Measurements from ENCODE around the gene HEBP2.

HEBP2 gene

GRCh38 chr6:138397128-138398122 lies 6.6 kb upstream of the HEBP2 start:
- DNase-seq (ENCODE audit: low read depth in 2 of 2), result no peak

DNA sequence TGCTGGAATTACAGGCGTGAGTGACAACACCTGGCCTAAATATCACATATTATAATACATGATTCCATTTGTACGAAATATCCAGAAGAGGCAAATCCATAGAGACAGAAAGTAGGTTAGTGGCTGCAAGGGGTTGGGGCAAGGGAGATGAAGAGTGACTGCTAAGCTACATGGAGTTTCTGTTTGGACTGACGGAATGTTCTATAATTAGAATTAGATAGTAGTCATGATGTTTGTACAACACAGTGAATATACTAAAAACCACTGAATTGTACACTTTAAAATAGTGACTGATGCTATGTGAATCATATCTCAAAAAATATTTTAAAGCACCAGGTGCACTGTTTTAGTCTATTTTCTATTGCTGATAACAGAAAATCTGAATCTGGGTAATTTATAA lies 3.7 kb upstream of the HEBP2 start:
- DNase-seq (ENCODE audit: low read depth in 2 of 2), result no peak

GRCh38 chr6:138401960-138402837 lies 1.8 kb upstream of the HEBP2 start:
- DNase-seq (ENCODE audit: low read depth in 2 of 2), result no peak

DNA sequence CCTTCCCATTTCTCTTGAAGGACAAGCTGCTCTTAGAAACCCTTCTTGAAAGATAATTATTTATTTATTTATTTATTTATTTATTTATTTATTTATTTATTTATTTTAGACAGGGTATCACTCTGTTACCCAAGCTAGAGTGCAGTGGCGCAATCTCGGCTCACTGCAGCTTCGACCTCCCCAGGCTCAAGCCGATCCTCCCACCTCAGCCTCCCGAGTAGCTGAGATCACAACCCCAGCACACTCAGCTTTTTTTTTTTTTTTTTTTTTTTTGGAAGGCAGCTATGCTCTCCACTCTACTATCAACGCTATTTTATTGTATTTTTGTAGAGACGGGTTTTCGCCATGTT lies 1.2 kb upstream of the HEBP2 start:
- no peak for DNase-seq (ENCODE audit: low read depth in 2 of 2)

DNA sequence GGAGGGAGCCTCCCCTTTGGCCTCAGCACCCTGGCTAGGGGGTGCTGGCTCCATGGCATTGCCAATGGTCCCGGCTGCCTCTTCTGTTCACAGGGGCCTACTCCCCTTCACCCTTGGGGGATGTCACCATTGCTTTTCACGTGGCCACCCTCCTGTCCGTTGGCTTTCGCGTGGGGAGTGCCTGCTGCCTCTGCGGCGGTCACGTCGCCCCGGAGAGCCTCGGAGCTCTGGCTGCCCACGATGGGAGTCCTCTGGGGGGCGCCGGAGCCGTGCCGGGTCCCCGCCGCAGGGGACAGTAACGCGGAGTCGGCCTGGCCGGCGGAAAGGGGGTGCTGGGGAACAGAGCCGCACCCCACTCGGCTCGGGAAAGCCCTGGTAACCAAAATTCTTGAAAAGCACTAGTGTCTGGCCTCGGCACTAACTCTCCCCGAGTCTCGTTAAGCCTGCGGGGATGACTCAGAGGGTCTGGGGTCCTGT lies 661 bp upstream of the HEBP2 start:
- peak in 1 of 2 donors; percentile 10 for DNase-seq (ENCODE audit: low read depth in 2 of 2)

- DNase-seq (ENCODE audit: low read depth in 2 of 2), result peak in 1 of 2 donors; percentile 12
Measured at GRCh38 chr6:138404666-138405337, 779 bp downstream of the HEBP2 start.

DNA sequence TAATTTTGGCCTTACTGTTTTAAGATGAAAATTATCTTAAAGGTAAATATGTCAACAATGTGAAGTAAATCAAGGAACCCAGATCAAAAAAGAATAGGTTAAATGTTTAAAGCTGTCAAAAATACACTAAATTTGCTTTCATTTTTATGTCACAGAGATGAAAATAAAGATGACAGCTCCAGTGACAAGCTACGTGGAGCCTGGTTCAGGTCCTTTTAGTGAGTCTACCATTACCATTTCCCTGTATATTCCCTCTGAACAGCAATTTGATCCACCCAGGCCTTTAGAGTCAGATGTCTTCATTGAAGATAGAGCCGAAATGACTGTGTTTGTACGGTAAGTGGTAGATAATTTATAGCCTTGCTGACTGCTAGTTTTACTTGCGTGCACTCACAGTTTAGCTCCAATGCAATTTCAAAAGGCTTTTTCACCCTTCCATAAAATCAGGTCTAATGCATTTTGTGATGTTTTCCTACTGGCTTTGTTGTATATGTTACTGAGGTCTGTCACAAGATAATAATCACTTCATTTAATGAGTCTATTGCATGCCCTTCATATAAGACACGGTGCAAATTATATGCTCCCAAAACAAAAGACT lies 1.9 kb downstream of the HEBP2 start:
- DNase-seq (ENCODE audit: low read depth in 2 of 2), result no peak

DNA sequence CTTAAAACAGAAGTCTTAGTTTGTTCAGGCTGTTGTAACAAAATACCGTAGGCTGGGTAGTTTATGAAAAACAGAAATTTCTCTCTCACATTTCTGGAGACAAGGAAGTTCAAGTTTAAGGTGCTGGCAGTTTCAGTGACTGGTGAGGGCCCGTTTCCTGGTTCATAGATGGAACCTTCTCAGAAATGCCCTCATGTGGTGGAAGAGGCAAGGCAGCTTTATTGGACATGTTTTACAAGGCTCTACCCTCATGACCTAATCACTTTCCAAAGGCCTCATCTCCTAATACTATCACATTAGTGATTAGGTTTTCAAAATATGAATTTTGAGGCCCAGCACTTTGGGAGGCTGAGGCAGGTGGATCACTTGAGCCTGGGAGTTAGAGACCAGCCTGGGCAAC lies 2.4 kb downstream of the HEBP2 start:
- DNase-seq (ENCODE audit: low read depth in 2 of 2), result no peak

DNA sequence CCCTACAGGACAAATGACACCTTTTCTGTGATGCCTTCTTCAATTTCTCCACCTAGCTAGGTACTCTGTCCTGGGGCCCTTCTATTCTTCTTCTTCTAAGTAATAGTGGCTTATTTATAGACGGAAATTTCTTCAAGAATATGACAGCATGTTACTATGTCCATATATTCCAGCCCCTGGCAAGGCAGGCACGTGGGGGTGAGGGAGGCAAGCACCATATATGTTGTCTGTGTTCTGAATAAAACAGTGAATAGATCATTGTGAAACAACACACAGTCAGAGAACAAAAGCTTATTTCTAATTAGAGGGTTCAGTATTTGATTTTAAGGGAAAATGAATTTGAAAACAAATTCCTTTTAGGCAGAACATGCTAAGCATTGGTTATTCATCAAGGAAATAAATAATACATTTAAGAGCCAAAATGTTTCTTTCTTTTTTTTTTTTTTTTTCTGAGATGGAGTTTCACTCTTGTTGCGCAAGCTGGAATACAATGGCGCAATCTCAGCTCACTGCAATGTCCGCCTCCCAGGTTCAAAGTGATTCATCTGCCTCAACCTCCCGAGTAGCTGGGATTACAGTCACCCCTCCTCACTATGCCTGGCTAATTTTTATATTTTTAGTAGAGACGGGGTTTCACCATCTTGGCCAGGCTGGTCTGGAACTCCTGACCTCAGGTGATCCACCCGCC lies 6.2 kb downstream of the HEBP2 start:
- no peak for DNase-seq (ENCODE audit: low read depth in 2 of 2)

DNA sequence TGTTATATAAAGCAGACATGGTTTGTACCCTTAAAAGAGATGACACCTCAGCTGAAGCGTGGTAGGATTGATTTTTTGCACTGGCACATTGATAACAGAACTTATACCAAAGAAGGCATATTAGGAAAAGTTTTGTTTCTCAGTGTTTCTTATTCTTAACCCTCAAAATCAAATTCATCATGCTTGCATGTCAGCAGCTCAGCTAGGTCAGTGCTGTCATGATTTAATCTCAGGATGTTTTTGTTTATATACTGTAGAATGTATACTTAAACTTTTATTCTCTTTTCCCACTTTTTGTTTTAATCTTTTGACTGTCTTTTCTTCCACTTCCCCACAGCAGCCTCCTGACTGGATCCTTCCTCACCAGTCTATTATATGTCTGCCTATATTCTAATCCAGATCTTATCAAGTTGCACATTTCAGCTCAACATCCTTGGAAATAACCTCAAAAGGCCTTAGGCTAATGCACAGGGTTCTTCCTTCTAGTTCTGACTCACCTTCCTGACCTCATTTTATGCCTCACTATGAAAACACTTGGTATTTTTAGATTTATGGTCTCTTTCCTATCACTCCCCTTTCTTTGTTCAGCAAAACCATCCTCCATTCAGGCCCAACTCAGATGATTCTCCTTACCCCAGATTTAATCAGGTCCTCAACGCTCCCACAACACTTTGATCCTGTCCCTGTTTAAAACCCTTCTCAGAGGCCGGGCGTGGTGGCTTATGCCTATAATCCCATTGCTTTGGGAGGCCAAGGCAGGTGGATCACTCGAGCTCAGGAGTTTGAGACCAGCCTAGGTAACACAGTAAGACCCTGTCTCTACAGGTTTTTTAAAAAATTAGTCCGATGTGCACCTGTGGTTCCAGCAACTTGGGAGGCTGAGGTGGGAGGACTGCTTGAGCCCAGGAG lies 7.2 kb downstream of the HEBP2 start:
- DNase-seq (ENCODE audit: low read depth in 2 of 2), result no peak

- DNase-seq (ENCODE audit: low read depth in 2 of 2), result no peak
Measured at GRCh38 chr6:138415125-138415524, 11.1 kb downstream of the HEBP2 start.

DNA sequence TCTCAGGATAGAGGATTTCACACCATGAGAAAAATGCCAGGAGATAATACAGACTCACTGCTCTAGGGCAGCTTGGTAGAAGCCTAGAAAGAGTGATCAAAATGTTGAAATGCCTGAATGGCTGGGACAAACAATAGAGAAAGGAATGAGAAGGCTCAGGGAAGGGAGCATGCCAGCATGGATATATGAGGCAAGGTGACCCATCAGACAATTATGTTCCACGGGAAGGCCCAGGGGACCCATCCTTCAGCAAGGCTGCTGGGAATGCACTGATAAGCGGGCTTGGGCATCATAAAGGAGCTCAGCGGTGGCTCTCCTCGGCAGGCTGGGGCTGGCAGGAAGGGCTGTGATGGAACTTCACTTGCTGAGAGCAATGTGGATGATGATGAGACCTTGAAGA lies 12.2 kb downstream of the HEBP2 start:
- no peak for DNase-seq (ENCODE audit: low read depth in 2 of 2)

DNA sequence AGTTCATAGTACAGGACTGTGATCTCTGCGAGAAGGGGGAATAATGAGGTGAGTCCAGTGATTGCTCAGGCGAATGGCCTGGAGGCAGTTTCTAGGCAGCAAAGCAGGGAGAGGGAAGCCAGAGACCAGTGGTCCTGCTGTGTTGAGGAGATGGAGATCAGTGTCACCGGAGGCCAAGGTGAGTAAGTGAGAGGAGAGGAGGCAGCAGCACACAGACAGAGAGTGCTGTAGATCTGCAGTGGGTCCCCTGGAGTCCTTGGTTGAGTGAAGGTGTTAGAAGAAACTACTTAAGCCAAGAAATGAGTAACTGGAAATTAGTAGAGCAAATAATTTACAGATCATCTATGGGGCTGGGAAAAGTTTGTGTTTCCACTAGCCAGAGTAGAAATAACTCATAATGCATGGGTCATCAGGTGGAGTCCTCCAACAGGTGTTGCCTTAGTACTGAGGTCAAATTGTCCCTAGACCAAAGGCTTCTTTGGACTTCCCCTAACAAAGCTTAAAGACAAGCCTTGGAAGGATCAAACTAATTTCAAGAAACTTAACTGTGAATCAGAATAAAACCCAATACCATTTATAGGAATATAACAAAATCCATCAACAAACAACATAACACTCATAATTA lies 13.6 kb downstream of the HEBP2 start:
- no peak for DNase-seq (ENCODE audit: low read depth in 2 of 2)

DNA sequence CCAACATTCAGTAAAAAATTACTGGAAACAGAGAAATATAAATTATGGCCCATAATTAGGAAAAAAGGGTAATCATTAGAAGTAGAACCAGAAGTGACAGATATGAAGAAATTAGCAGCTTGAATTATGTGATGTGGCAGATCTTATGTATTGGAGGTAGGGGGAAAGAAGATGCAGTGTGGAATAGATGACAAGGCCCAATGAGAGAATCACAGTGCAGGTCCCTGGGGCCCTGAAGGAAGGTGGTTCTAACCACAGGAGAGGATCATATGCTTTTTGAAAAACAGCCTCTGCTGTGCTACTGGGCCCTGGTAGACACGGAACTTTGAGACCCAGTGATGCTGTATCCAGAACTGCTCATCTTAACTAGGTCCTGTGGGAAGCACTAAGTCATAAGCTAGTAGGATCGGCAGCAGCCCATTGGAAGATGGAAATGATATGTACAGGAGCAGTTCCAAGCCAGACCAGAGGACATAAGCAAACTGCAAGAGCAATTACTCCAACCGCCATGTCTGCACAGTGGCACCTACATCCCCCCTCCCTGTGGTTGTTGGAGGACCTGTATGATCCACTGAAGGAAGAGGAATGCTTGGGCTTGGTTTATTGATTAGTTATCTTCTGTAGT lies 14.2 kb downstream of the HEBP2 start:
- DNase-seq (ENCODE audit: low read depth in 2 of 2), result no peak

DNA sequence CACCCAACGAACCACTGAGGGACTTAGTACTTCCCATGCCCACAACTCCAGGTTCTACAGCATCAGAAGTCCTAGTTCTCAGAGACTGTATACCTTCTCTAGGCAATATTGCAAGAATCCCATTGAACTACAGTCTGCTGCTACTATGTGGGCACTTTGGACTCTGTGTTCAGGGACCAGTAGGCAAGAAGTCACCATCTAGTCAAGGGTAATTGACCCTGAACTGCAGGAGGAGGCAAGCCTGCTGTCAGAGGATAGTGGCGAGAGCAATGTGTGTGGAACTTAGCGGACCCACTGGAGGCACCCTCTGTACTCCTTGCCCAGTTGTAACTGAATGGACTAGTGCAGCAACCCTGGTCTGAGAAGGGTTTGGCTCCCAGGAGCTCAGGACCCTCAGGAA lies 15.7 kb downstream of the HEBP2 start:
- no peak for DNase-seq (ENCODE audit: low read depth in 2 of 2)

- no peak for DNase-seq (ENCODE audit: low read depth in 2 of 2)
Measured at GRCh38 chr6:138420356-138420755, 16.3 kb downstream of the HEBP2 start.

DNA sequence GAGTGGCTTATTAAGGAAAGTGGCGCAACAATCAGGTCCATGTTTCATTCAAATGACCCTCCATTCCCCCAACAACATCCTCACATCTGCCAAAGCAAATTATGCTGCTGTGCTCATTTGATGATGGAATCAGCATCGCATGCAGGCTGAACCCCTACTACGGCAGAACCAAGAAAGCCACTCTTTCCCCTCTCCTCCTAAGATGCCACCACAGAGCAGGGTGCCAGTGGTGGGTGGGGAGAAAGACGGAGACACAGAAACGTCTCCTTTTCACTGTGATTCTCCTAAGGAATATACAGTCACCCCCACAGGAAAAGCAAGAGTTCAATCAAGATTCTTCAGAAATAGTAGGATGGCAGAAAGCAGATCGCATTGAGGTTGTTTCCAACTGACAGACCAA lies 17.1 kb downstream of the HEBP2 start:
- DNase-seq (ENCODE audit: low read depth in 2 of 2), result no peak

DNA sequence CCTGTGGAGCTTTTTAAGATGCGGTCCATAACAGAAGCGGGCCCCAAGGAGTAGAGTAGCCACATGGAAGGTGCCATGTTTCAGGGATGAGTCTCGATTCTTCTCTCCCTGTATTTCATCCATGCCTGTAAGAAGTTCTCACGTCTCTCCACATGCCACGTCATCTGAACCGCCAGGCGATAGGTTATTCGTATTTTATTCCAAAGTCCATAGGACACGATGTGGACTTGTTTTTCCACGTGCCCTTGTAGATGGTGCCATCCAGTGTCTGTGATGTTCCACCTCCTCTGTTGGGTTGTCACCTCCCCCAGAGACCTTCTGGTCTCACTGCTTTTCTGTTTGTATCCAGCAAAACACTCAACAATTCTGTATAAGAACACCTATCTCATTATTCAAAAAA lies 17.6 kb downstream of the HEBP2 start:
- DNase-seq (ENCODE audit: low read depth in 2 of 2), result no peak

- no peak for DNase-seq (ENCODE audit: low read depth in 2 of 2)
Measured at GRCh38 chr6:138422861-138423260, 18.8 kb downstream of the HEBP2 start.
